ENCODE data around the gene UFSP2.

DNA sequence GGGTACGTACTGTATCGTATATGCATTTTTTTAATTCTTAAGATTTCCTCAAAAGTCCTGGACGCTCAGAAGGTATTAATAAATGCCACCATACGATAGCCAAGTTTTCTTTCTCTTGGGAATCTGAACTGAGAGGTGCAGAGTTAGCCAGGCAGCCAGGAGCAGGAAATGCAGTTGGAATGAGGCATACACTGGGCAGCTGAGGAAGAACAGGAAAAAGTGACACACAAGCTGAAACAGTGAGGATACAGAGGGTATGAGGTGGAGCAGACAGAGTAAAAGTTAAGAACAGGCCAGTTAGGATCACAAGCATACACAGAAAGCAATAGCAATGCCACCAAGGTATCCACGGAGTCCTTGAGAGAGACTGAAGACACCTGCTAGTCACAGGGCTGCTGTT is 13.4 kb downstream of the UFSP2 start:
- TF ChIP-seq, protein P1, sequence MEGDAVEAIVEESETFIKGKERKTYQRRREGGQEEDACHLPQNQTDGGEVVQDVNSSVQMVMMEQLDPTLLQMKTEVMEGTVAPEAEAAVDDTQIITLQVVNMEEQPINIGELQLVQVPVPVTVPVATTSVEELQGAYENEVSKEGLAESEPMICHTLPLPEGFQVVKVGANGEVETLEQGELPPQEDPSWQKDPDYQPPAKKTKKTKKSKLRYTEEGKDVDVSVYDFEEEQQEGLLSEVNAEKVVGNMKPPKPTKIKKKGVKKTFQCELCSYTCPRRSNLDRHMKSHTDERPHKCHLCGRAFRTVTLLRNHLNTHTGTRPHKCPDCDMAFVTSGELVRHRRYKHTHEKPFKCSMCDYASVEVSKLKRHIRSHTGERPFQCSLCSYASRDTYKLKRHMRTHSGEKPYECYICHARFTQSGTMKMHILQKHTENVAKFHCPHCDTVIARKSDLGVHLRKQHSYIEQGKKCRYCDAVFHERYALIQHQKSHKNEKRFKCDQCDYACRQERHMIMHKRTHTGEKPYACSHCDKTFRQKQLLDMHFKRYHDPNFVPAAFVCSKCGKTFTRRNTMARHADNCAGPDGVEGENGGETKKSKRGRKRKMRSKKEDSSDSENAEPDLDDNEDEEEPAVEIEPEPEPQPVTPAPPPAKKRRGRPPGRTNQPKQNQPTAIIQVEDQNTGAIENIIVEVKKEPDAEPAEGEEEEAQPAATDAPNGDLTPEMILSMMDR (IDR thresholded peaks at IDR 0.05) = no peak
- TF ChIP-seq POLR2A (IDR thresholded peaks at IDR 0.05) = no peak

Measured in sigmoid colon (tissue), 3 donors.